ENCODE data around the gene PODXL.
A peak's percentile ranks its signal among the peaks of the same experiment; 100 is the strongest.
"Not testable (repeated sequence)": the region's sequence is repeated elsewhere in the genome, so short reads cannot be mapped to it uniquely, and the experiment has no call there.

PODXL gene

DNA sequence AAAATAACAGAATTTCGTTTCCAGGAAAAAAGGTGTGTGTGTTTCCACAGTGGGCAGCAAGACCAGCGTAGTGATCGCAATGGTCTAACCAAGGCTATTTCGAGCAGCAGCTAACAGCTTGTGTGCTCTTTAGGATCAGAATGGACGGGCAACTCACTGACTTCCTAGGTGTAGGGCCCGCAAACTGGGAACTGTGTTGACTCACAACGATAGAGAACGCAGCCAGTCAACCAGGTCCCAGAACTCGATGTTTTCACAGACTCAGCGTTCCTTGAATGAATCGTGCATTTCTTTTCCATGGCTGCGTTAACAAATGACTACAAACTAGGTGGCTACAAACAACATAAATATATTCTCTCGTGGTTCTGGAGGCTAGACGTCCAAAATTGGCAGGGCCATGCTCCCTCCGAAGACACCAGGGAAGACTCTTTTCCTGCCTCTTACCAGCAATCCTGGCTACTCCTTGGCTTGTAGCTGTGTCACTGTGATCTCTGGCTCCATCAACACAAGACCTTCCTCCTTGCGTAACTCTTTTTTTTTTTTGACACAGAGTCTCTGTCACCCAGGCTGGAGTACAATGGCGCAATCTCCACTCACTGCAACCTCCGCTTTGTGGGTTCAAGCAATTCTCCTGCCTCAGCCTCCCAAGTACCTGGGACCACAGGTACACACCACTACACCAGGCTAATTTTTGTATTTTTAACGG lies 39.1 kb downstream of the PODXL start:
- no peak for DNase-seq (ENCODE audit: low read depth)
- no peak overlapping the region for H3K4me3 ChIP-seq (ENCODE audit: low read depth, low read length)

DNA sequence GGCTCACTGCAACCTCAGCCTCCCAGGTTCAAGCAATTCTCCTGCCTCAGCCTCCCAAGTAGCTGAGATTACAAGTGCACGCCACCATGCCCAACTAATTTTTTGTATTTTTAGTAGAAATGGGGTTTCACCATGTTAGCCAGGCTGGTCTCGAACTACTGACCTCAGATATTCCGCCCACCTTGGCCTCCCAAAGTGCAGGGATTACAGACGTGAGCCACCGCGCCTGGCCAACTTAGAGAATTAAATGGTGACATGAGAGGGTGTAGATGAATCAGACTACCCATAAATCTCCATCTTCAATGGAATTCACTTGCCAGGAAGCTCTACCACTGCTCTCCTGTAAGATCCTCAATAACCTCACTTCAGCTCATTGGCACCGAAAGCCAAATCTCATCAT lies 41.0 kb downstream of the PODXL start:
- not testable (repeated sequence) for H3K4me3 ChIP-seq (ENCODE audit: low read depth, low read length); DNase-seq (ENCODE audit: low read depth)

DNA sequence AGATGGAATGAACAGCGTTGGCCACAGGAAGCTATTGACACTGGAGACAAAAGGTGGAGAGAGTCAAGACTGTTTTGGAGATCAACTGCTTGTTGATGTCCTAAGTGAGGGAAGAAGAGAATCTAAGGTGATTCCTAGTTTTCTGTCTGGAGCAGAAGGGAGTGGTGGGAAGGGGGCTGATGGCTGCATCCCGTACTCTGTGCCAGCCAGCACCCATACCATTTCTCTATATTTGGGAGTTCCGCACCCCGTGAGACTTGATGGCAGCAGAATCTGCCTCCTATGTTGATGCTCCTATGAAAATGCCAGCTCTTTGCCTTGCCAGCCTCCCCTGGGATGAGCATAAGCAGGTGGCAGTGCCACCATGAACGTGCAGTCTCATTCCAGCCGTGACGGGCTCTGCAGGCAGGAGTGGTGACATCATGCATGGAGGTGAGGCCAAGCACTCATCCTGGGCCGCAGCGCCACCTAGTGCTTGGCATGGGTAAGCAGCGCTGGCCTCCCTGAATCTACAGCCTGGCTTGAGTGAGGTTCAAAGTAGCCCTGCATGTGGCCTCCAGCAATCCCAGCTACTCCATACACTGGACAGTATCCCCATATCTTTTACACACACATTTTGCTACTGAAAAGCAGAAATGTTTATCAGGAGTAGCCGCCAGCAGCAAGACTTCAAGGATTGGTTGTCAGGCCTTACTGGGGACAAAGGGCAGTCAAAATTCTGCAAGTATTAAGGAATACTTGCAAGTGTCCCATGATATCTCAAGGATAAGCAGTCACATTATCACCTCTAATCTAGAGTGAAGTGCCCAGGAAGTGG lies 43.0 kb downstream of the PODXL start:
- H3K4me3 ChIP-seq (ENCODE audit: low read depth, low read length), result no peak overlapping the region
- peak; percentile 43 for DNase-seq (ENCODE audit: low read depth)

DNA sequence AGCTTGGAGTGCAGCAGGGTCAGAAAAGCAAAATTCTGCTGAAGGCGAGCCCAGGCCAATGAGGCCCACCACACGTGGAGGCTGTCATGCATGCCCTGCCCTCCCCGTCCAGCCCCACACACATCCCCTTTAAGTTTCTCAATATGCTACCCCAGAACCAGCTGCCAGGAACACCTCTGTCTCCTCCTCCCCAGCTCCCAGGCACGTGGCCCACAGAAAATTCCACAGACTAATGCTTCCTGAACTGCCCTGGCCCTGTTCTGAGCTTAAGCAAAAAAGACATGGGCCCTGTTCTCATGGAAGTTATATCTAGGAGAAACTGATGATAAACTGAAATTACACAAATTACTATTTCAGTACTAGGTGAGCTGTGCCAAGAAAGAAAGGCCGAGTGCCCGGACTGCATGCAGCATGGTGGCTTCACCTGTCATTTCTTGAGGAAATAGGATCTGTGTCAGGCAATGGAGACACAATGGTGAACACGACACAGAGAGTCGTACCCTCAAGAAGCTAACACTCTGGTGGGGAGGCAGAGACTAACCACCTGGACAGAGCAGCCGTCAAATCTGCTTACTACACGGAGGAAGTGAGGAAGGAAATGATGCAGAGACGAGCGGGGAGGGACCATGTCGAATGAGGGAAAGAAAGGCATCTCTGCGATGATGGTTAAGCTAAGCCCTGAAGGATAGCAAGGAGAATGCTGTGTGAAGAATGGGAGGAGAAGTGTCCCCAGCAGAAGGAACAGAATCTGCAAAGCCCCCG lies 44.5 kb downstream of the PODXL start:
- no peak for DNase-seq (ENCODE audit: low read depth)
- no peak overlapping the region for H3K4me3 ChIP-seq (ENCODE audit: low read depth, low read length)

DNA sequence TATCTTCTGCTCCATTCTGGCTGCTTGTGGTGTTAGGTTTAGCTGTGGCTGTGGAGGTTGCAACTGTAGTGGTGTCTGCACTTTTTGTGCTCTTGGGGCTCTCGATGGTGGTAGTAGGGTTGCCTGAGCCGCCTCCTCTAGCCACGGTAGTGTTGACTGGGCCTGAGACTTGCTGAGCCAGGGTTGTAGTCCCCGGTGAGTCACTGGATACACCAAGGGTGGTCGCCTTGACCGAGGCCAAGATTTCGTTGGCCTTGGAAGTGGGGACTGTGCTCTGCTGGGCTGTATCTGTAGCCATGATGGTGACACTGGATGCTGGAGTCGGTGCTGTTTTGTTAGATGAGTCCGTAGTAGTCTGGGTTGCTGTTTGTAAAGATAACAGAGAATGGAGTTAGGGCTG lies 45.4 kb downstream of the PODXL start:
- DNase-seq (ENCODE audit: low read depth), result no peak
- no peak overlapping the region for H3K4me3 ChIP-seq (ENCODE audit: low read depth, low read length)

DNA sequence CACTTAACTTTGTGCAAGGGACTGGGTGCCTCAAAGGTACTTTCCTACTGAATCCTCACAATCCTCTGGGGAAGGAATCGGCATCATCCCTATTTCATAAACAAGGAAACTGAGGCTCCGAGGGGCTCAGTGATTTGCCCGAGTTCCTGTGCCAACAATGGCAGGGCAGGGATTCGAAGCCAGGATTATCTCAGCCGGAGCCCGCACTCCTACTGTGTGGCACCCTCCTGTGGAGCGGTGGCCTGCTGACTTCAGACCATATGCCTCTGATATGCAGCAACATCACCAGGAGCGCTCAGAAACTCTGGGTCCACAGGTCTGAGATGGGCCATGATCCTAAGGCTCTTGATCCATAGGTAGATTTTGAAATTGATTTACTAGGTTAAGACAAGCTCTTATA lies 46.6 kb downstream of the PODXL start:
- no peak overlapping the region for H3K4me3 ChIP-seq (ENCODE audit: low read depth, low read length)
- no peak for DNase-seq (ENCODE audit: low read depth)

DNA sequence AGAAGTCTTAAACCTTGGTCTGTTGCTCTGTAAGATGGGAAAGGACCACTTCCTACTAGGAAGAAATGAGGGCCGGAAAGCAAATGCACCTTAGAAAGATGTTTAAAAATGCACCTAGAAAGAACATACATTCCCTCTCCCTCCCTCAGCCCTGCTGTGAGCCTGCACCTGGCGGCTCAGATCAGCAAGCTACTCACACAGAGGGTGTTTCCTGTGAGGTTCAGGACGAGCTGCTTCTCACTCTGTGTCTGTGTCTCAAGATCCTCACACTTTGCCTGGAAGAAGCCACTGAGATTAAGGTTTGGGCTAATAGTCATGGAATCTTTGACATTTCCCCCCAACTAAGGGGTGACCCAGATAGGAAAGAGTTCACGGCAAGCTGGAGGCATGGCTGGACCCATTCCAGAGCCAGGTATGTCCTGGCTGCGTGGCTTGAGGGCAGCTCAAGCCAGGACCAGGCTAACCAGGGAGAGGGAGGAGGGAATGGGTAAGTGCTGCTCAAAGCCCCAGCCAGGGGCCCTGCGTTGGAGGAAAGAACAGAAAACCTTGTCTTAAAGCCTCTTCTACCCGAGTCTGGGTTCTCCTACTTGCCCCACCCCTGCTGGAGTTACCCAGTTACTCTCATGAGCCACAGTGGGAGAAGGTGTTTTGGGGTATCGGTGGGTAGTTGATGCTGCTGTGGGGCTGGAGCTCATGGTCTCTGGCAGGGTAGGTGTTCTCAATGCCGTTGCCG lies 47.5 kb downstream of the PODXL start:
- DNase-seq (ENCODE audit: low read depth), result no peak
- no peak overlapping the region for H3K4me3 ChIP-seq (ENCODE audit: low read depth, low read length)

DNA sequence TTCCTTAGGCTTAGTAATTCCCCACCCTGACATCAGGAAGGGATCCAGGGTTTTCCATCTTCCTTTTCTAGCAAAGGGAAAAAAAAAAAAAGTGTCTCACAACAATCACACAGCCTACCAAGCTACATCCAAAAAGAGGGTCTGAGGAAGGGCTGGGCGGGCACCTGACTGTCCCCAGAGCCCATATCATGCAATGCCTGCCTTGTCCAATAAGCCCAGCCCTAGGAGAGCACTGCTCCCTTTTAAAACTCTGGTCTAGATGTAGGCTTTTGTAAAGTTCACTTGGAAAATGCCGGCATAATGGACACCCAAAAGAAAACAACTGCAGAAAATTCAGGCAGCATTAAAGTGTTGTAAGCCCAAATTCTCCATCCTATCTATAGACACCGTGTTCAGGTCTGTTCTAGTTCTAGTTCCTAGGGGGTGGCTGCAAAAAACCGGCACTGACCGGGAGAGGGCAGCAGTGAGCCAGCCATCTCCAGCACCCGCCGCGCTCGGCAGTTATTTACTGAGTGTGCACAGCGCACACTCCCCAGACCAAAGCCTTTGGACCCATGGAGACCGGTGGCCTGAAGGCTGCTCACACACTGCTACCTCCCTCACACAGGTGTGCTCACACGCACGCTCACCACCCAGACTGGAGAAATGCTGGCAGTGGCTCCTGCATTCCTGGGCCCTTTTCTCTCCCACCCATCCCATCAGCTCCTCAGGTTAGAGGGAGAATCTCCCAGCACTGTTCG lies 48.7 kb downstream of the PODXL start:
- H3K4me3 ChIP-seq (ENCODE audit: low read depth, low read length), result no peak overlapping the region
- DNase-seq (ENCODE audit: low read depth), result no peak

DNA sequence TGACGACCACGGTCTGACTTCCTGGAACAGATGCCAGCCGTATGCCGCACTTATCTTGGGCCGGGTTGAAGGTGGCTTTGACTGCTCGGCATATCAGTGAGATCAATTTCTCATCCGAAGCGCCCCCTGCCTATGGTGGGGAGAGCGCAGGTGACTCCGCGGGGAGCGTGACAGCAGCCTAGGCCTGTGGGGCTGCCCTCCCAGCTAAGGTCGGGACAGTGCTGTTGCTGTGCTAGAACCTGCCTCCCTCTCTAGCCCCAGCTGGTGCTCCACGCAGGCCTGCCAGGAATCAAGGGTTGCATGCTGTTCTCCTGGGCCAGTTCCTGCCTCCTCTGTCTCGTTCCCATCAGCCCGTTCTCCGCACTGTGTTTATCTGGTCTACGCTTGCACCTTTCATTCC lies 49.8 kb downstream of the PODXL start:
- H3K4me3 ChIP-seq (ENCODE audit: low read depth, low read length), result no peak overlapping the region
- DNase-seq (ENCODE audit: low read depth), result no peak

DNA sequence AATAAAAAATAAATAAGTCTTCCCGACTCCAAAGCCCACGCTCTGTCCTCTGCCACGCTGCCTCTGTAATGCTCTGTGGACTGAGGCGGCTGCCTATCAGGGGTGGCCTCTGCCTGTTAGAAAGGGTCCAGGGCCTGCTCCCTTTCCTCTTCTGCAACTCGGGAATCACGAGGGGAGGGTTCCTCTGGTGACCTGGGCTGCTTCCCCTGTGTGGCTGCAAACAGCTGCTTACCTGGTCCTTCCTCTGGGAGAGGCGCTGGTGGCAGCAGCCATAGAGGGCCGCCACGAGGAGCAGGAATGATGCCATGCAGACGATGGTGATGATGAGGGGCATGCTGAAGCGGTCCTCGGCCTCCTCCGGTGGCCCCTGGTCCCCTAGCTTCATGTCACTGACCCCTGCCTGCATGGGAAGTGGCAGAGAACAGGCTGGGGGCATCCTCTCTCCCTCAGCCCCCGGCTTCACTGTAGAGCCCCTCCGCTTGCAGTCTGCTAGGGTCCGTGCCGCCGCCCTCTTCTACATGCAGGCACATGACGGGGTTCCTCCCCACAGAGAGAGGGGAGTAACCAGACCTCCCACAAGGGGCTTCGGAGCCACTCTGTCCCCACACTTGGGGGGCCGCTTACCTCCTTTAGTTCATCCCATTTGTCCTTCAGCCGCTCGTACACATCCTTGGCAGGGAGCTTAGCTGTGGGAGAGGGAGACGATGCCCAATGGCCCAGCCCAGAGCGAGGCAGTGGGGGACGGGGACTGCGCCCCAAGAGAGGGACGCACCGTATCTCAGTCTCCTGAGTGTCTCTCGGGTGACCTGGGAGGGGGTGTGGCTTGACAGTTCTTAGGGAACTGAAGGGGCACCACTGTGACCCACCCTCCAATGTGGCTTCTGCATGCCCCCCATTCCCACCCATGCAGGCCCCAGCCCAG lies 50.5 kb downstream of the PODXL start:
- DNase-seq (ENCODE audit: low read depth), result no peak
- H3K4me3 ChIP-seq (ENCODE audit: low read depth, low read length), result no peak overlapping the region

DNA sequence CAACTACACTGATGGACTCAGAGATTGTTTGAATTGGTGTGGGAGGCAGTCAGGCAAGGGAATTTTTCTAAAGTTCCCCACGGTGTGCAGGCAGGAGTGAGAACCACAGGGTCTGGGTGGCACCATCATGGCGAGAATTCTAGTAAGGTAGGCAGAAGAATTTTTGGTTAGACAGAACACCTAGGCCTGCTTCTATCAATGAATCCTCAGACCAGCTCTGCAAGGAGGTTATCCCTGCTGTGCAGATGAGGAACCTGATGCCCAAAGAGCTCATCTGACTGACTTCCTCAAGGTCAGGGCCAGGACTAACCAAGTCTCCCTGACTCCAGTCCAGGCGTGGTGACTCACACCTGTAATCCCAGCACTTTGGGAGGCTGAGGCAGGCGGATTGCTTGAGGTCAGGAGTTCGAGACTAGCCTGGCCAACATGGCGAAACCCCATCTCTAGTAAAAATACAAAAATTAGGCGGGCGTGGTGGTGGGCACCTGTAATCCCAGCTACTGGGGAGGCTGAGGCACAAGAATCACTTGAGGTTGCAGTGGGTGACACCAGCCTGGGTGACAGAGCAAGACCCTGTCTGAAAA lies 51.3 kb downstream of the PODXL start:
- H3K4me3 ChIP-seq (ENCODE audit: low read depth, low read length); DNase-seq (ENCODE audit: low read depth): not testable (repeated sequence)

DNA sequence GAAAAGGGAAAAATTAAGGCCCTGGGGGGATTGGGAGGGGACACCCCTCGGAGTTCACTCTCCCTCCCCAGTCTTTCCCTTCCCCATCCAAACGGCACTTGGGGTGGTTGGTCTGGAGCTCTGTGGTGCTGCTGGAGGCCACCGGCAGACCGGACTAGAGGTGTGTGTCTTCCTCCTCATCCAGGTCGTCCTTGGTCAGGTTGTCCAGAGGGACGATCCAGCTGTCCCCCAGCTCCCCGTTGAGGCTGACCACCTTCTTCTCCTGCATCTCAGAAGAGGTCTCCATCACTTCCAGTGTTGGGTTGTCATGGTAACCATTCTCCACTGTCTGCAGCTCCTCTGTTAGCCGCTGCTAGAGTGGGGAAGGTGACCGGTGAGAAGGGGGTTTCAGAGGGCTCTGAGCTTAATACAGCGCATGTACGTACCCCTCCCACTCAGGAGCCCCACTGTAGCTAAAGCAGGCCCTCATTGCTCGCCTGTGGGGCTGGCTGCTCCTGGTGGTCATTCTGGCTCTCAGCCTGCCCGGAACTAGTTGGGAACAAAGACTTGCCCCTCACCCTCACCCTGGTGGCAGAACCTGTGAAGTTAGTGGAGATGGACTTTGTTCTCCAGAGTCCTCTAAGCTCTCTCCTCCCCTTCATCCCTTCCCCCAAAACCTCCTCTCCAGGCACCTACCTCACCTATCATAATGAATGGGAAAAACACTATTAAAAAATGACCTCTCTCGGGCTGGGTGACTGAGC lies 52.1 kb downstream of the PODXL start:
- DNase-seq (ENCODE audit: low read depth), result no peak
- H3K4me3 ChIP-seq (ENCODE audit: low read depth, low read length), result no peak overlapping the region

DNA sequence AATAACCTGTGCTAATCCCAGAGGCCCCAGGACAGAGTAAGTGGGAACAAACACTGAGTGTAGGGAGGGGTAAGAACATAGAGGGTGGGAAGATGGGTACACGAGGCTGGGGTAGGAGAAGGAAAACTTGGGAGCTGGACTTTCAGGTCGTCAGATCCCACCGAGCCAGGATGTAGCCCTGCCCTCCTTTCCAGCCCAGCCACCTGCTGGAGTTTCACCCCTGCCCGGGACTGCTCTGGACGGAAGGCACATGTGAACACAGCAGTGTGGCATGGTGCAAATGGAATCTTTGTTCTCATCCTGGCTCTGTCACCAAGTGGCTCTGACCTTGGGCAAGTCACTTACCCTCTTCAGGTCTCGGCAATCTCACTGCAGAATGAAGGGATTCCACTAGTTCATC lies 52.8 kb downstream of the PODXL start:
- DNase-seq (ENCODE audit: low read depth), result no peak
- no peak overlapping the region for H3K4me3 ChIP-seq (ENCODE audit: low read depth, low read length)

DNA sequence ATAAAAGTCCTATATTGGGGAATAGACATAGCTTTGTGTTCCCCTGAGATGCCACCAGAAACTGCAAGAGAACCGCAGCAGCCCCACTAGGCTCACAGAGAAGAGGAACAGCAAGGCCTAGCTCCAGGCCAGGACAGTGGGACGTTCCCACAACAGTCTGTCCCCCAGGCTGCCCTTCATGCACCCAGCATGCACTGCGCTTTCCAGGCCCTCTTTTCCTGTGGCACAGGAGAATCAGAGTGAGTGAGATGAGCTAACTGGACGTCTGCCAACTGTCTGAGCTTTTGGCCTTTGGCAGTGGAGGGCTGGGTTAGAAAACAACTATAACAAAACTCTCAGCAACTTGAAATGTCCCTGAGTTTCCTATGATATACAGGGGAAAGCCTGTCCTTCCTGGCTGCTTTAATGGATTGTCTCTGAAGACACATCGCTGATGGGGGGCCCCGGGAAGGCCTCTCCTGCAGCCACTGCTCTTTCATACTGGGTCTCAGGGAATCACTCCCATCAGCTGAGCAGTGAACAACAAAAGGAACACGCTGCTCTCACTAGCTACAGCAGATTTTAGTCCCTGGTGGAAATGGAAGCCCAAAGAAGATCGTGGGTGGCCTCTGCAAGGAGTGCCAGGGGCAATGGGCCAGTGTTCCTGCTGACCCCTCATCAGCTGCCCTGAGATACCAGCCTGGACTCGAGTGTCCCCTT lies 53.5 kb downstream of the PODXL start:
- peak; percentile 55 for DNase-seq (ENCODE audit: low read depth)
- no peak overlapping the region for H3K4me3 ChIP-seq (ENCODE audit: low read depth, low read length)

DNA sequence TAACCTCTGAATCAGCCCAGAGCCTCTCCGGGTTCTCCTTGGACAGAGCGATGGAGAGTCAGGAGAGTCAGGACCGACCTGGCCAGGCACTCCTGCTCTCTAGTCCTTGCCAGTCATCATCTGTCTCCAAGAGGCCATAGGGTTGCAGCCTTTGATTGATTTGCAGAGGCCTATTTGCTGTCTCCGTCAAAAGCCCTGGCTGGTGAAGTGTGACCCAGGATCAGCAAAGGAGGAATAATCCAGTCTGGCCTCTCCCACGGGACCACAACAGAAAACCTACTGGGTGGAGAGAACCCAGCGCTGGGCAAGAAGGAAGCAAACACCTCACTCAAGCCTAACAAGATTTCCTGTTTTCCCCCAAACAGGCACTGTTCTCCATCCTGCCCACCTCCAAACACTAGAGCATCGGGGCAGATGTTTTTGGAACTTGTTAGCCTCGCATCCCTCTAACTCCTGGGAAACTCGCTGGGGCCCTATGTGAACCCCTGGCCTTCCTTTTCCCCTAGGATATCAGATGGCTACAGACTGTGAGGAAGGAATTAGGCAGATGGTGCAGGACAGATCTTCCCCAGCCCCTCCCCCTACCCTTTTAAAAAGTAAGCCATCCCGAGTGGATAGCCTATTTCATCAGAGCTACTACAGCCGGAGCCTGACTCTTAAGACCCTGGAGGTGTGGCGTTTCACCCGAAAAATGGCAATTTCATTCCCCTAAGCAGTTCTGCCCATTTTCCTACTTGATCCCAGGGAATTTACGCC lies 54.3 kb downstream of the PODXL start:
- no peak for DNase-seq (ENCODE audit: low read depth)

DNA sequence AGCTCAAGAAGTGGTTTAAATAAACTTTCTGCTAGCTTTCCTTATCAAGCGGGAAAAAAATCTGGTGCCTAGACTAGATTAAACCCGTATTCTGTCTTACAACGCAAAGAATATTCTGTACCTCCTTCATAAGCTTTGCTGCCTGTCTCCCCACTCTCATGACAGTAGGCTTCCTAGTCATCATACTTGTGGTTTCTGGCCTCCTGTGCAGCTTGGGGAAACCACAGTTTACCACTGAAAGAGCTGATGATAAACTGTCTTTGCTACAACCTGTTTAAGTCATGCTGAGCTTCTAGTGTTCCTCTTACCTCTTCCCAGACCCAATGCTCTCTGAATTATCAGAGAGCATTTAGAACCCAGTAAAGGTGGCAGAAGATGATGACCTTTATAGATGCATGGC lies 55.0 kb downstream of the PODXL start:
- peak; percentile 43 for DNase-seq (ENCODE audit: low read depth)
- no peak overlapping the region for H3K4me3 ChIP-seq (ENCODE audit: low read depth, low read length)

More for the DNA sequence above, 54.3 kb downstream of the PODXL start:
- H3K4me3 ChIP-seq (ENCODE audit: low read depth, low read length), result no peak overlapping the region
